ENCODE data around the gene SIK3.

SIK3 gene

DNA sequence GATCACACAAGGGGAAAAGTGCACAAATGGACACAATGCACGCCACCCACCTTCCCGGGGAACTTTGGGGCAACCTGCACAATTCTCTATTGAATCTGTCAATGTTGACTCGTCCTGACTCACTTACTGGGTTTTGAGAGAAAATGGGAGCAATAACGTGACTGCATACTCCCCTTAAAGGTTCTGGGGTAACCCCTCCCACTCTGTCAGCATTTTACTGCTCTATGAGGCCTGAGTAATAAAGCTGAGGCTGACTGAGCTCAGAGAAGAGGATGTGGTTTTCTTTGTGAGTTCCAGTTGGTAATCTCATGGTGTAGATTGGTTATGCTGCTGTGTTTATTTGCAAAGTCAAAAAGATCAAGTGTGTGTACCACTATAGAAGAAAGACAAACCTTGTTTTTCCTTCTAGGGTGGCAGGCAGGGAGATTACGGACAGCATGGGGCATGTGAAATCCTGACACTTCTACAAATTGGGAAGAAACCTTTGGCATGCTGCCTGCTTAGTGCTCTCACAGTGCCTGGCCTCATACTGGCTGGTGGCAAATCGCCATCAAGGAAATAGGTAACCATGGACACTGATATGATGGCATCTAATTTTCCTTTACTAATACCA is 244.7 kb downstream of the SIK3 start:
- Histone ChIP-seq H3K27me3 (ENCODE audit: insufficient read depth, poor library complexity, severe bottlenecking) (no peaks in the 10 kb centered on the region), H3K27ac (replicated peaks) (peak overlapping the region; percentile 89), H3K4me3 (replicated peaks; ENCODE audit: insufficient read depth, low read length) (no peak overlapping the region)
- peak; percentile 35 to 89 for DNase-seq (ENCODE audit: low read depth in 1 of 2, low spot score in 1 of 2)
- TF ChIP-seq SPI1 (IDR thresholded peaks at IDR 0.05; ENCODE audit: borderline replicate concordance, low read depth) (peak; percentile 72; the same call in 1 of the 2 replicates), GABPA (IDR thresholded peaks at IDR 0.05; ENCODE audit: low read depth) (no peak), POLR2AphosphoS5 (IDR thresholded peaks at IDR 0.05; ENCODE audit: low read depth) (peak; percentile 34; the same call in 1 of the 2 replicates)
- TF ChIP-seq, protein P1, sequence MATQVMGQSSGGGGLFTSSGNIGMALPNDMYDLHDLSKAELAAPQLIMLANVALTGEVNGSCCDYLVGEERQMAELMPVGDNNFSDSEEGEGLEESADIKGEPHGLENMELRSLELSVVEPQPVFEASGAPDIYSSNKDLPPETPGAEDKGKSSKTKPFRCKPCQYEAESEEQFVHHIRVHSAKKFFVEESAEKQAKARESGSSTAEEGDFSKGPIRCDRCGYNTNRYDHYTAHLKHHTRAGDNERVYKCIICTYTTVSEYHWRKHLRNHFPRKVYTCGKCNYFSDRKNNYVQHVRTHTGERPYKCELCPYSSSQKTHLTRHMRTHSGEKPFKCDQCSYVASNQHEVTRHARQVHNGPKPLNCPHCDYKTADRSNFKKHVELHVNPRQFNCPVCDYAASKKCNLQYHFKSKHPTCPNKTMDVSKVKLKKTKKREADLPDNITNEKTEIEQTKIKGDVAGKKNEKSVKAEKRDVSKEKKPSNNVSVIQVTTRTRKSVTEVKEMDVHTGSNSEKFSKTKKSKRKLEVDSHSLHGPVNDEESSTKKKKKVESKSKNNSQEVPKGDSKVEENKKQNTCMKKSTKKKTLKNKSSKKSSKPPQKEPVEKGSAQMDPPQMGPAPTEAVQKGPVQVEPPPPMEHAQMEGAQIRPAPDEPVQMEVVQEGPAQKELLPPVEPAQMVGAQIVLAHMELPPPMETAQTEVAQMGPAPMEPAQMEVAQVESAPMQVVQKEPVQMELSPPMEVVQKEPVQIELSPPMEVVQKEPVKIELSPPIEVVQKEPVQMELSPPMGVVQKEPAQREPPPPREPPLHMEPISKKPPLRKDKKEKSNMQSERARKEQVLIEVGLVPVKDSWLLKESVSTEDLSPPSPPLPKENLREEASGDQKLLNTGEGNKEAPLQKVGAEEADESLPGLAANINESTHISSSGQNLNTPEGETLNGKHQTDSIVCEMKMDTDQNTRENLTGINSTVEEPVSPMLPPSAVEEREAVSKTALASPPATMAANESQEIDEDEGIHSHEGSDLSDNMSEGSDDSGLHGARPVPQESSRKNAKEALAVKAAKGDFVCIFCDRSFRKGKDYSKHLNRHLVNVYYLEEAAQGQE (IDR thresholded peaks at IDR 0.05; ENCODE audit: insufficient replicate concordance, low read depth) = no peak

DNA sequence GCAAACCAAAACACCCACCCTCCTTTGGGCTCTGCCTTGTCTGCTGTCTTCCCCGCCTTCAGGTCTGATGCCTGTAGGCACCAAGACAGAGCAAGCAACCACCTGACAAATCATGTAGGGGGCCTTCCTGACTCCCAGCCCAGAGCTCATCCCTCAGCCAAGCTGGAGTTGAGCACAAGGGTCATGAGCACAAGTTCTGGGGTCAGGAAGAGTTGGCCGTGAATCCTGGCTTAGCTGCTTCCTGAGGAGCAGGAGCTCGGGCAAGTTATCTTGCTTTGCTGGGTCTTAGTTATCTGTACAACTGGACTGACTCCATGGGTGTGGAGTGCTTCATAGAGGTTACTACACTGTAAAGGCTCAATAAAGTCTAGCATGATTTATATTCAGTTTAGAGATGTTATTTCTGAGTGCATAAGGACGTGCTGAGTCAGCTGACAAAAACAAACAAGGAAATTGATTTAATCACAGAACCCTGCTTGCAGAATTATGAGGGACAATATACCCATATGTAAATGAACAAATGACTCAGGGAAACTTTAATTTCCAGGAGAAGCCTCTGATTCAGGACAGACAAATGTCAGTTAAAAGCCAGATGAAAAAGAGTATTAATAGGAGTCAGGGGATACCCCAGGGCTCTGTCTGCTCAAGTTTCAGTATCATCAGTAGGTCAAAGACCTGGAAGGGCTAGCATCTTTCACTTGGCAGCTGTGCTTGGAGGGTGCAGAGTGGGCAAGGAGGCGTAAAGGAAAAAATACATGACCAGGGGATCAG is 245.8 kb downstream of the SIK3 start:
- no peak for TF ChIP-seq POLR2AphosphoS5 (IDR thresholded peaks at IDR 0.05; ENCODE audit: low read depth)
- TF ChIP-seq, protein P1 (IDR thresholded peaks at IDR 0.05; ENCODE audit: insufficient replicate concordance, low read depth) = no peak
- TF ChIP-seq, protein P2, sequence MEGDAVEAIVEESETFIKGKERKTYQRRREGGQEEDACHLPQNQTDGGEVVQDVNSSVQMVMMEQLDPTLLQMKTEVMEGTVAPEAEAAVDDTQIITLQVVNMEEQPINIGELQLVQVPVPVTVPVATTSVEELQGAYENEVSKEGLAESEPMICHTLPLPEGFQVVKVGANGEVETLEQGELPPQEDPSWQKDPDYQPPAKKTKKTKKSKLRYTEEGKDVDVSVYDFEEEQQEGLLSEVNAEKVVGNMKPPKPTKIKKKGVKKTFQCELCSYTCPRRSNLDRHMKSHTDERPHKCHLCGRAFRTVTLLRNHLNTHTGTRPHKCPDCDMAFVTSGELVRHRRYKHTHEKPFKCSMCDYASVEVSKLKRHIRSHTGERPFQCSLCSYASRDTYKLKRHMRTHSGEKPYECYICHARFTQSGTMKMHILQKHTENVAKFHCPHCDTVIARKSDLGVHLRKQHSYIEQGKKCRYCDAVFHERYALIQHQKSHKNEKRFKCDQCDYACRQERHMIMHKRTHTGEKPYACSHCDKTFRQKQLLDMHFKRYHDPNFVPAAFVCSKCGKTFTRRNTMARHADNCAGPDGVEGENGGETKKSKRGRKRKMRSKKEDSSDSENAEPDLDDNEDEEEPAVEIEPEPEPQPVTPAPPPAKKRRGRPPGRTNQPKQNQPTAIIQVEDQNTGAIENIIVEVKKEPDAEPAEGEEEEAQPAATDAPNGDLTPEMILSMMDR (IDR thresholded peaks at IDR 0.05; ENCODE audit: insufficient read depth, low read length) = no peak
- Histone ChIP-seq H3K27ac (replicated peaks) (peak overlapping the region; percentile 89), H3K4me3 (replicated peaks; ENCODE audit: insufficient read depth, low read length) (no peak overlapping the region), H3K27me3 (ENCODE audit: insufficient read depth, poor library complexity, severe bottlenecking) (no peaks in the 10 kb centered on the region)
- no peak for DNase-seq (ENCODE audit: low read depth in 1 of 2, low spot score in 1 of 2)

DNA sequence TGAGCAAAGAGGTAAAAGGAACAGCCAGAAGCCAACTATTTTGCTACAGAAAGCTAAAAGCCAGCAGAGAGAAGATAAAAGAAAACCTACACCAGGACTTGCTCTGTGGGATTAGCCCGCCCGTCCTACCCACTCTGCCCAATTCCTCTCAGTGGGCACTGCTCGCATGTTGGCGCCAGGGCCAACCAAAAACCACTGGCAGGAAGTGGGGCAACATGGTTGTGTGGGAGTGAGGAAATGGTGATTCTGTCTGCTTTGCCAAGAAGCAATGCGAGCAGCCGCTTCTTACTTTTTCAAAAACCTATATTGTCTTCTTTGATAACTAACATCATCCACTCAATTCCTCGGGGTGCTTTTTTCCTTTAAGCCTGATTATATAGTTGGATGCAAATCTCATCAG is 246.6 kb downstream of the SIK3 start:
- peak; percentile 16 to 93 for DNase-seq (ENCODE audit: low read depth in 1 of 2, low spot score in 1 of 2)
- Histone ChIP-seq H3K27ac (replicated peaks) (peak overlapping the region; percentile 89), H3K4me3 (replicated peaks; ENCODE audit: insufficient read depth, low read length) (no peak overlapping the region), H3K27me3 (ENCODE audit: insufficient read depth, poor library complexity, severe bottlenecking) (no peaks in the 10 kb centered on the region)
- TF ChIP-seq, protein P1 (IDR thresholded peaks at IDR 0.05; ENCODE audit: insufficient replicate concordance, low read depth) = peak; percentile 62
- TF ChIP-seq GABPA (IDR thresholded peaks at IDR 0.05; ENCODE audit: low read depth) (peak; percentile 42; the same call in 1 of the 2 replicates), POLR2AphosphoS5 (IDR thresholded peaks at IDR 0.05; ENCODE audit: low read depth) (peak; percentile 98), SPI1 (IDR thresholded peaks at IDR 0.05; ENCODE audit: borderline replicate concordance, low read depth) (peak; percentile 79)
- TF ChIP-seq, protein P2 (IDR thresholded peaks at IDR 0.05; ENCODE audit: insufficient read depth, low read length) = no peak

Data from HL-60 (cell line).